HepG2 (cell line): ENCODE measurements around the gene ACACB. TPM values are rescaled to one million over a fixed set of nuclear protein-coding genes. Genes with fewer than 3 reads are reported as not detected.

Experiments
- CBFB ChIP-seq: sonication (generic); formaldehyde crosslinking; IDR thresholded peaks from 2 replicates; pipeline ENCODE4 v1.4.0; 2020; ENCODE audit warnings: missing genetic modification reagents
- CCDC6 ChIP-seq: sonication (generic); formaldehyde crosslinking; IDR thresholded peaks from 2 replicates; pipeline ENCODE4 v1.8.1; 2022; ENCODE audit warnings: mild to moderate bottlenecking, missing genetic modification reagents, moderate library complexity
- CHD2 ChIP-seq: IDR thresholded peaks from 2 replicates; pipeline ENCODE4 v1.6.1; 2011; ENCODE audit warnings: low read depth, low read length, improper control_type of control experiment
- HDAC6 ChIP-seq: fragments of 200-600 bp; sonication (generic); IDR thresholded peaks from 2 replicates; pipeline ENCODE4 v1.7.0; 2017; ENCODE audit warnings: mild to moderate bottlenecking, antibody characterized with exemption, low read length, low read depth
- KDM6A ChIP-seq: IDR thresholded peaks from 2 replicates; pipeline ENCODE4 v1.6.1; 2016; ENCODE audit warnings: low read depth
- PLSCR1 ChIP-seq: sonication (generic); formaldehyde crosslinking; IDR thresholded peaks from 2 replicates; pipeline ENCODE4 v1.5.0; 2020; ENCODE audit warnings: missing genetic modification reagents, mild to moderate bottlenecking, borderline replicate concordance
- RELA ChIP-seq: sonication (generic); formaldehyde crosslinking; IDR thresholded peaks from 2 replicates; pipeline ENCODE4 v1.4.0; 2020; ENCODE audit warnings: missing genetic modification reagents
- REXO4 ChIP-seq: sonication (generic); formaldehyde crosslinking; IDR thresholded peaks from 2 replicates; pipeline ENCODE4 v1.8.0; 2022; ENCODE audit warnings: missing genetic modification reagents, mild to moderate bottlenecking, borderline replicate concordance
- RFX1 ChIP-seq: fragments of 450-650 bp; IDR thresholded peaks from 2 replicates; pipeline ENCODE4 v1.6.1; 2017
- SKI ChIP-seq: fragments of 450-650 bp; IDR thresholded peaks from one replicate; pipeline ENCODE4 v1.6.1; 2018; ENCODE audit warnings: mild to moderate bottlenecking; ENCODE audit not compliant: partially characterized antibody
- SOX5 ChIP-seq: IDR thresholded peaks from 2 replicates; pipeline ENCODE4 v1.6.1; 2016; ENCODE audit warnings: borderline replicate concordance
- U2AF1 ChIP-seq: fragments of 200-400 bp; formaldehyde crosslinking; optimal IDR thresholded peaks from 2 replicates; pipeline ENCODE3; 2017; ENCODE audit warnings: mild to moderate bottlenecking, low read depth, low read length
- ZBTB34 ChIP-seq: sonication (generic); formaldehyde crosslinking; IDR thresholded peaks from 2 replicates; pipeline ENCODE4 v1.8.0; 2022; ENCODE audit warnings: mild to moderate bottlenecking, missing genetic modification reagents
- ZBTB39 ChIP-seq: sonication (generic); formaldehyde crosslinking; IDR thresholded peaks from 2 replicates; pipeline ENCODE4 v1.5.0; 2020; ENCODE audit warnings: missing genetic modification reagents
- ZNF264 ChIP-seq: sonication (generic); formaldehyde crosslinking; IDR thresholded peaks from 2 replicates; pipeline ENCODE4 v1.4.0; 2020; ENCODE audit warnings: missing genetic modification reagents
- ZNF431 ChIP-seq: sonication (generic); formaldehyde crosslinking; IDR thresholded peaks from 2 replicates; pipeline ENCODE4 v1.9.0; 2022; ENCODE audit warnings: missing genetic modification reagents, low read depth, mild to moderate bottlenecking, borderline replicate concordance
- ZNF451 ChIP-seq: sonication (generic); formaldehyde crosslinking; IDR thresholded peaks from 2 replicates; pipeline ENCODE4 v1.5.0; 2020; ENCODE audit warnings: mild to moderate bottlenecking, missing genetic modification reagents
- ZNF569 ChIP-seq: sonication (generic); formaldehyde crosslinking; IDR thresholded peaks from 2 replicates; pipeline ENCODE4 v1.5.0; 2020; ENCODE audit warnings: mild to moderate bottlenecking, missing genetic modification reagents, moderate library complexity, borderline replicate concordance
- ZNF687 ChIP-seq: sonication (generic); formaldehyde crosslinking; IDR thresholded peaks from 2 replicates; pipeline ENCODE4 v1.5.1; 2020; ENCODE audit warnings: mild to moderate bottlenecking, missing genetic modification reagents, moderate library complexity
- ZNF75D ChIP-seq: sonication (generic); formaldehyde crosslinking; IDR thresholded peaks from 2 replicates; pipeline ENCODE4 v1.8.1; 2023; ENCODE audit warnings: missing genetic modification reagents, mild to moderate bottlenecking, borderline replicate concordance
- polyA plus RNA-seq, 8 experiments: library from polyadenylated mRNA; depleted of rRNA in 3 of 8; stranded (reverse) in 7 of 8; unstranded in 1 of 8; fragments of >200 nt; fragmentation: Illumina TruSeq in 4 of 8; extraction: Trizol in 4 of 8; gene quantifications; 2 replicates each; pipeline versions ENCODE4 v1.2.1 to v1.2.3, GENCODE V29; 2011 to 2016; ENCODE audit warnings: low read depth in 4 of 8, missing spikeins in 1 of 8, mixed read lengths in 1 of 8; ENCODE audit not compliant: insufficient read depth in 1 of 8
- total RNA-seq, 5 experiments: library from RNA; depleted of rRNA; stranded (reverse); fragments of >200 nt; fragmentation: Illumina TruSeq; extraction: Trizol; gene quantifications; 2 replicates each; pipeline ENCODE4 v1.2.3, GENCODE V29; 2016; ENCODE audit warnings: low read depth in 1 of 5

Gene ACACB
- total and polyA plus RNA-seq, 2 of the 13 experiments (the other 11 are each of a cell fraction or from before 2014, with no cell fraction given) = 6.2 to 8.6 TPM

- TF ChIP-seq ZNF451 (CRISPR knock-in tag) (0 out of 2 replicates have a peak, but pooled peaks have one; percentile 47), SOX5 (CRISPR knock-in tag) (peak; percentile 42; the same call in 1 of the 2 replicates), CHD2 (no peak), RELA (no peak), KDM6A (no peak), REXO4 (CRISPR knock-in tag) (no peak), ZBTB39 (CRISPR knock-in tag) (no peak), CBFB (CRISPR knock-in tag) (peak; percentile 66), ZNF569 (CRISPR knock-in tag) (no peak), ZNF431 (CRISPR knock-in tag) (no peak), ZBTB34 (CRISPR knock-in tag) (no peak), CCDC6 (no peak), SKI (no peak), ZNF264 (no peak), HDAC6 (no peak), U2AF1 (no peak), ZNF687 (CRISPR knock-in tag) (peak; percentile 90), RFX1 (peak; percentile 88), PLSCR1 (CRISPR knock-in tag) (no peak), ZNF75D (CRISPR knock-in tag) (no peak)
Measured at GRCh38 chr12:109110988-109111495, 5.3 kb upstream of the ACACB start (continued).
